Smooth muscle cell (in vitro differentiated cells): ENCODE results near the gene ANKRD52. TPM values are rescaled to one million over a fixed set of nuclear protein-coding genes. Genes with fewer than 3 reads are reported as not detected.

Experiments
- DNase-seq: peaks from one replicate; lab custom pipeline; 2025; ENCODE audit not compliant: unreplicated experiment; lab: John Stamatoyannopoulos, UW
- H2AFZ ChIP-seq: fragments of 200-600 bp; sonication (generic); 2 replicates; pipeline ENCODE4 v1.6.0; 2016; ENCODE audit warnings: antibody characterized with exemption, low read depth, mild to moderate bottlenecking
- H3F3A ChIP-seq: fragments of 200-600 bp; sonication (generic); 2 replicates; pipeline ENCODE4 v1.6.0; 2017; ENCODE audit warnings: antibody characterized with exemption, low read depth
- H3K27ac ChIP-seq: fragments of 200-600 bp; sonication (generic); 2 replicates; pipeline ENCODE4 v1.5.1; 2016; ENCODE audit warnings: low read depth, mild to moderate bottlenecking
- H3K27me3 ChIP-seq: fragments of 200-600 bp; sonication (generic); 2 replicates; pipeline ENCODE4 v1.6.1; 2016; ENCODE audit warnings: low read depth, mild to moderate bottlenecking
- H3K36me3 ChIP-seq: fragments of 200-600 bp; sonication (generic); 2 replicates; pipeline ENCODE4 v1.5.1; 2016; ENCODE audit warnings: low read depth
- H3K4me1 ChIP-seq: fragments of 200-600 bp; sonication (generic); 2 replicates; pipeline ENCODE4 v1.5.1; 2016; ENCODE audit warnings: low read depth
- H3K4me2 ChIP-seq: fragments of 200-600 bp; sonication (generic); 2 replicates; pipeline ENCODE4 v1.6.0; 2016; ENCODE audit warnings: mild to moderate bottlenecking
- H3K4me3 ChIP-seq: fragments of 200-600 bp; sonication (generic); 2 replicates; pipeline ENCODE4 v1.5.1; 2016; ENCODE audit warnings: mild to moderate bottlenecking
- H3K79me2 ChIP-seq: fragments of 200-600 bp; sonication (generic); 2 replicates; pipeline ENCODE4 v1.6.0; 2016; ENCODE audit warnings: low read depth, mild to moderate bottlenecking
- H3K9ac ChIP-seq: fragments of 200-600 bp; sonication (generic); 2 replicates; pipeline ENCODE4 v1.6.0; 2016; ENCODE audit warnings: low read depth
- H3K9me3 ChIP-seq: fragments of 200-600 bp; sonication (generic); replicated peaks from 2 replicates; pipeline ENCODE4 v1.5.1; 2016; ENCODE audit warnings: low read depth
- H4K20me1 ChIP-seq: fragments of 200-600 bp; sonication (generic); 2 replicates; pipeline ENCODE4 v1.6.0; 2016; ENCODE audit warnings: low read depth
- CTCF ChIP-seq: fragments of 200-600 bp; sonication (generic); IDR thresholded peaks from 2 replicates; pipeline ENCODE4 v1.5.1; 2017; ENCODE audit warnings: borderline replicate concordance, mild to moderate bottlenecking, antibody characterized with exemption; ENCODE audit not compliant: insufficient read depth, poor library complexity, severe bottlenecking
- WGBS: methylation state at CpG from one replicate; pipeline ENCODE4 v1.1.7; 2016; ENCODE audit warnings: low lambda C conversion rate; 5-methylcytosine and 5-hydroxymethylcytosine counted together
- polyA plus RNA-seq: library from polyadenylated mRNA; unstranded; fragments of >200 nt; fragmentation: Nextera tagmentation; extraction: Ambion mirVana; gene quantifications from 2 replicates; pipeline ENCODE4 v1.2.1, GENCODE V29; 2016
- total RNA-seq: library from RNA; depleted of rRNA; stranded (reverse); fragments of >200 nt; gene quantifications from 2 replicates; pipeline ENCODE4 v1.2.3, GENCODE V29; 2014

ANKRD52 gene
- total and polyA plus RNA-seq, 2 experiments from 2014 or later = 32.5 to 49.9 TPM

DNA sequence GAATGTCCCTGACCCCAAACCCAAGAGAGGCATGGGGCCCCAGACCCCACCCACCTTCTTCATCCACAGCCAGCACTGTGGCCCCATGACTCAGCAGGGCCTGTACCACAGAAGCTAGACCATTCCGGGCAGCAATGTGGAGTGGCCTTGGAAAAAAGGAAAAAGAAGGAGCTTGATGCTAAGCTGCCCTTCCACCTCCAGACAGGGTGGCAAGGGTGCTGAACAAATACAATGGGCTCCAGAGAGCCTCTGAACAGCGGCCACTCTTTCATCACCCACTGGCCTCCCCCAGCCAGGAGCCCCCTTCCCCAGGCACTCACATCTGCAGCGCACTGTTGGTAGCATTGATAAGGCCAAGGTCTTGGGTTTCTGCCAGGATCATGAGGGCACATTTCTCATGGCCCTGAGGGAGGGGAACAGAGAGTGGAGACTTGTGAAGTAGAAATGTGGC, 14.4 kb downstream of the ANKRD52 start:
- 54% methylated on average over 3 of the region's 3 CpGs for WGBS
- no peak for TF ChIP-seq CTCF
- peaks cover 67% of the 10 kb centered on the region for H4K20me1 ChIP-seq

DNA sequence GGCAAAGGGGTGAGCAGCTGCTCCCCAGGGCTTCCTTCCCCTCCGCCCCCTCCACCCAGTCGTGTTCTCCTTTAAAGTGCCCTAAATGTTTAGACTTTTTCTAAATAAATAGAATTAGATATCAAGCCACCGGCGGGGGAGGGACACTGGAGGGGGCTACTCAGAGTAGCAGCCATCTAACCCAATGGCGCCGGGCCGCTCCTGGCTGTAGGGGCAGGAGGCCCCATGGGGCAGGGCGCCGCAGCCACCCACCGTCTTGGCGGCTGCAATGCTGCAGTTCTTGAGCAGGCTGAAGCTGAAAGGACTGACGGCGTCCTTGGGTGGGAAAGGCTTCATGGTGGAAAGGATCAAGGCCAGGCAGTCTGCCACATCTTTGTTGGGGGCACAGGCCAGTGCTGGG, 15.2 kb downstream of the ANKRD52 start:
- Histone ChIP-seq H3K4me1 (no peaks in the 10 kb centered on the region), H3K9ac (no peak overlapping the region), H3F3A (no peaks in the 10 kb centered on the region), H4K20me1 (peaks cover 67% of the 10 kb centered on the region), H3K27ac (no peak overlapping the region), H3K27me3 (no peaks in the 10 kb centered on the region), H3K36me3 (peaks cover 6% of the 10 kb centered on the region), H3K4me3 (no peak overlapping the region), H3K4me2 (no peak overlapping the region), H3K9me3 (no peaks in the 10 kb centered on the region), H3K79me2 (no peaks in the 10 kb centered on the region), H2AFZ (no peak overlapping the region)
- 99% methylated on average over 13 of the region's 13 CpGs for WGBS
- DNase-seq = no peak
- no peak for TF ChIP-seq CTCF

More for the DNA sequence above, 14.4 kb downstream of the ANKRD52 start:
- no peak for DNase-seq
- Histone ChIP-seq H3K4me3 (no peak overlapping the region), H3K9me3 (no peaks in the 10 kb centered on the region), H3K9ac (no peak overlapping the region), H3K27ac (no peak overlapping the region), H2AFZ (no peak overlapping the region), H3K4me2 (peak overlapping the region; percentile 14), H3K36me3 (peaks cover 6% of the 10 kb centered on the region), H3K4me1 (no peaks in the 10 kb centered on the region), H3K79me2 (no peaks in the 10 kb centered on the region), H3K27me3 (no peaks in the 10 kb centered on the region), H3F3A (no peaks in the 10 kb centered on the region)

- peaks cover 69% of the 10 kb centered on the region for H4K20me1 ChIP-seq
These were observed 16.5 kb downstream of the ANKRD52 start for GRCh38 chr12:56241424-56242303.

More at GRCh38 chr12:56241424-56242303, 16.5 kb downstream of the ANKRD52 start:
- H2AFZ ChIP-seq = no peak overlapping the region
- H3K9ac ChIP-seq = no peak overlapping the region
- H3K4me1 ChIP-seq = no peaks in the 10 kb centered on the region
- H3F3A ChIP-seq = no peaks in the 10 kb centered on the region
- H3K9me3 ChIP-seq = no peaks in the 10 kb centered on the region
- H3K79me2 ChIP-seq = no peaks in the 10 kb centered on the region
- no peak overlapping the region for H3K4me2 ChIP-seq
- no peaks in the 10 kb centered on the region for H3K27me3 ChIP-seq
- H3K4me3 ChIP-seq = no peak overlapping the region
- H3K36me3 ChIP-seq = peaks cover 6% of the 10 kb centered on the region
- no peak for TF ChIP-seq CTCF
- WGBS = 94% methylated on average over 9 of the region's 9 CpGs
- no peak for DNase-seq
- no peak overlapping the region for H3K27ac ChIP-seq
